Dendritic cell treated with granulocyte-macrophage colony-stimulating factor and Interleukin-4, amounts not matched to agents 40 ng/mL and 50 ng/mL, for 4 days (primary cell): ENCODE data around the gene CACNA1E.

Experiments
- H3K27ac Mint-ChIP-seq: one replicate; pipeline ENCODE4 v1.8.0; 2022; ENCODE audit warnings: mild to moderate bottlenecking, mixed read lengths
- H3K27me3 Mint-ChIP-seq: one replicate; pipeline ENCODE4 v1.8.0; 2022; ENCODE audit warnings: mild to moderate bottlenecking, mixed read lengths
- H3K36me3 Mint-ChIP-seq: one replicate; pipeline ENCODE4 v1.8.0; 2022; ENCODE audit warnings: low read depth, mixed read lengths
- H3K4me1 Mint-ChIP-seq: one replicate; pipeline ENCODE4 v1.8.0; 2022; ENCODE audit warnings: low read depth, mixed read lengths
- H3K4me3 Mint-ChIP-seq: one replicate; pipeline ENCODE4 v1.8.0; 2022; ENCODE audit warnings: mild to moderate bottlenecking, moderate library complexity, mixed read lengths
- H3K9me3 Mint-ChIP-seq: one replicate; pipeline ENCODE4 v1.8.0; 2022; ENCODE audit warnings: mixed read lengths
- intact Hi-C: fragments of 100-400 bp; cut with micrococcal nuclease; formaldehyde crosslinking; loops from one replicate; pipeline ENCODE4 v1.15.0; 2022

Gene CACNA1E

GRCh38 chr1:181493166-181493565 is 9.8 kb downstream of the CACNA1E start:
- H3K27ac Mint-ChIP-seq, result no peak overlapping the region
- peaks cover 31% of the 10 kb centered on the region for H3K27me3 Mint-ChIP-seq

DNA sequence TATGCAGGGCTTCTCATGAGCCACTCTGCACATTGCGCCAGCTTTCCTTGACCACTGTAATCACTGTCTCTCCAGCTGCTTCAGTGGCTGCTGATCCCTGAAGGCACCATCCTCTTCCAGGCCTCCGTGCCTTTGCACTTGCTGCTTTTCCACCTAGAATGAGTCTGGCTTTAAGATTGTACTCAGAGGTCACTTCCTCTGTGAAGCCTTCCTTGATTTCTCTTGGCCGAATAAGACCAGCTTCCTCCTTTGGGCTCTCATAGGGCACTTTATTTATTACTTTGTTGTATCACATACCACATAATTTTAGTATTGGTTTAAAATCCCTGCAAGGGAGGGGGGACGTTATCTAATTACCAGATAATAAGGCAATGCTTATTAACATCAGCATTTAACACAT is 10.6 kb downstream of the CACNA1E start:
- peaks cover 8% of the 10 kb centered on the region for H3K9me3 Mint-ChIP-seq
- no peaks in the 10 kb centered on the region for H3K36me3 Mint-ChIP-seq
- H3K4me3 Mint-ChIP-seq, result no peak overlapping the region
- peaks cover 5% of the 10 kb centered on the region for H3K4me1 Mint-ChIP-seq
- intact Hi-C loops, result no loop called here
- no peak overlapping the region for H3K27ac Mint-ChIP-seq
- H3K27me3 Mint-ChIP-seq, result peaks cover 27% of the 10 kb centered on the region

More at GRCh38 chr1:181493166-181493565, 9.8 kb downstream of the CACNA1E start:
- Mint-ChIP-seq H3K4me1 (peaks cover 12% of the 10 kb centered on the region), H3K4me3 (no peak overlapping the region), H3K36me3 (no peaks in the 10 kb centered on the region), H3K9me3 (peaks cover 8% of the 10 kb centered on the region)
- intact Hi-C loops, result no loop called here

- peaks cover 13% of the 10 kb centered on the region for H3K27me3 Mint-ChIP-seq
Measured at GRCh38 chr1:181496759-181497158, 13.4 kb downstream of the CACNA1E start.

DNA sequence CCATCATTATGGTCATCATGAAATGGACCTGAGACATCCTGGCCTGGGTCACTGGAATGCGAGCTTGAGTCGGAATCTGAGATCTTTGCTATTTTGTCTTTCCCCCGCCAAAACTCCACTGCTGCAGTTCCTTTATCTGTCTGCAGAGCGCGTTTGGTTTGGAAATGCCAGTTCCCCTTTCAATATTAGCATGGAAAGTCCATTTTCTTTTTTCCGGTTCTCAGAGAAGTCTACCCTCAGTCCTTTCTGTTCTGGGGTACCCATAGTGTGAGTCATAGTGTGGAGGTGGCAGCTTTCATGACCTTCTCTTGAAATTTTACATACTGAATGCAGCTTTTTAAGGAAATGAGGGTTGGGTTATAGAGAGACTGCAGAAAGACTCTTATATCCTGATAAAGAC is 14.6 kb downstream of the CACNA1E start:
- intact Hi-C loops, result no loop called here
- Mint-ChIP-seq H3K27ac (no peak overlapping the region), H3K27me3 (peaks cover 8% of the 10 kb centered on the region), H3K4me1 (peaks cover 11% of the 10 kb centered on the region), H3K36me3 (no peaks in the 10 kb centered on the region), H3K4me3 (no peak overlapping the region), H3K9me3 (peaks cover 8% of the 10 kb centered on the region)

More at GRCh38 chr1:181496759-181497158, 13.4 kb downstream of the CACNA1E start:
- Mint-ChIP-seq H3K4me3 (no peak overlapping the region), H3K4me1 (peaks cover 5% of the 10 kb centered on the region), H3K27ac (no peak overlapping the region), H3K36me3 (no peaks in the 10 kb centered on the region), H3K9me3 (peaks cover 8% of the 10 kb centered on the region)
- intact Hi-C loops, result no loop called here

DNA sequence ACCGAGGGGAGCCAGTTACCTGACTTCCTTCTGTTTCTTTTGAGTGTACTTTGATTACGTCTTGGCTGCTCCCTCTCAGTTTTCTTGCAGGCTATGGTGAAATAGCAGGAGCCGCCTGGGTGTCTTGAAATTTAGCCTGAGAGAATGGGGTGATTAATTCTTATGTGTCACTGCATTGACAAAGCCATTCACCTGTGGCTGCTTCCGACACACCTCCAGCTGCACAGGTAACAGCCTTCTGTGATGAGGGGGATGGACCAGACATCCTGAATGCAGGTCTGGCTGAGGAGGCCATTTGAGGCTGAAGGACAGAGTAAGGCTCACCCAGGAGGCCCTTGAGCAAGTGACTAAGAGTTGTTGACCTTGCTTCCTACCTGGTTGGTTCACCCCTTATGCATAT is 16.5 kb downstream of the CACNA1E start:
- peaks cover 30% of the 10 kb centered on the region for H3K4me1 Mint-ChIP-seq
- no peak overlapping the region for H3K4me3 Mint-ChIP-seq
- intact Hi-C loops, result no loop called here
- H3K27ac Mint-ChIP-seq, result no peak overlapping the region
- no peaks in the 10 kb centered on the region for H3K36me3 Mint-ChIP-seq
- H3K27me3 Mint-ChIP-seq, result peaks cover 3% of the 10 kb centered on the region
- H3K9me3 Mint-ChIP-seq, result peaks cover 8% of the 10 kb centered on the region

DNA sequence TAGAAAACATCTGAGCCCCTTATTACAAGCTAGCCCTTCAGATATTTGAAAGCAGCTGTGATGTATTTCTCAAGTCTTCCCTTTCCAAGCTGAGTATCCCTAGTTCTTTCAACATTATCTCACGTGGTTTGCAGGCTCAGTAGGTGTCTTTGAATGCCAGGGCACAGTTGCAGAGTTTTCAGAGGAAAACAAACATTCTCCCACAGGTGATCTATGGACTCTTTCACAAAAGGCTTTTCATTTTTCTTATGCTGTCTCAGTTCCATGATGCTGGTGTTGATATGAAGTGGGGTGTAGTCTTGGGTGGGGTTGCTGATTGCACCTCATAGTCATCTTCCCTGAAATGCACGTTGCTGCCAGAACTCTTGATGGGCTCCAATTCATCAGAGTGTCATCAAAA is 17.3 kb downstream of the CACNA1E start:
- Mint-ChIP-seq H3K27ac (no peak overlapping the region), H3K4me3 (no peak overlapping the region), H3K27me3 (peaks cover 3% of the 10 kb centered on the region), H3K36me3 (no peaks in the 10 kb centered on the region), H3K9me3 (peaks cover 8% of the 10 kb centered on the region), H3K4me1 (peaks cover 37% of the 10 kb centered on the region)
- intact Hi-C loops, result no loop called here

DNA sequence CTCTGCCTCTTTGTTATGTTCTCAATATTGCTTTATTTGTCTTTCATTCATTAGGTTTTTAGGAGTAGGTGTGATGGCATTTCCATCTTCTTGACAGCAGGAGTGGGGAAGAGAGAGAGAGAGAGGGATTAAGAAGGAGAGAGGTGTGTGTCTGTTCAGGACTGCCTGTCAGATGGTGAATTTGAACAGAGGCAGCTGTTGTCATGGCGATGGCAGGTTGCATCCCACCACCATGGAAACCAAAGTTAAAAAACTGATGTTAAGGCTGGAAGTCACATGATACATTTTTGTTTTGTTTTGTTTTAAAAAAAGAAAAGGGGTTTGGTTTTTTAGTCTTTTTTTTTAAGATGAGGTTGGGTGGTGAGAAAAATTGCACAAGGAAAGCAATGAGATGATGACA is 18.3 kb downstream of the CACNA1E start:
- Mint-ChIP-seq H3K36me3 (no peaks in the 10 kb centered on the region), H3K27ac (no peak overlapping the region), H3K9me3 (peaks cover 8% of the 10 kb centered on the region), H3K4me1 (peaks cover 46% of the 10 kb centered on the region), H3K4me3 (no peak overlapping the region), H3K27me3 (peaks cover 3% of the 10 kb centered on the region)
- intact Hi-C loops, result no loop called here

DNA sequence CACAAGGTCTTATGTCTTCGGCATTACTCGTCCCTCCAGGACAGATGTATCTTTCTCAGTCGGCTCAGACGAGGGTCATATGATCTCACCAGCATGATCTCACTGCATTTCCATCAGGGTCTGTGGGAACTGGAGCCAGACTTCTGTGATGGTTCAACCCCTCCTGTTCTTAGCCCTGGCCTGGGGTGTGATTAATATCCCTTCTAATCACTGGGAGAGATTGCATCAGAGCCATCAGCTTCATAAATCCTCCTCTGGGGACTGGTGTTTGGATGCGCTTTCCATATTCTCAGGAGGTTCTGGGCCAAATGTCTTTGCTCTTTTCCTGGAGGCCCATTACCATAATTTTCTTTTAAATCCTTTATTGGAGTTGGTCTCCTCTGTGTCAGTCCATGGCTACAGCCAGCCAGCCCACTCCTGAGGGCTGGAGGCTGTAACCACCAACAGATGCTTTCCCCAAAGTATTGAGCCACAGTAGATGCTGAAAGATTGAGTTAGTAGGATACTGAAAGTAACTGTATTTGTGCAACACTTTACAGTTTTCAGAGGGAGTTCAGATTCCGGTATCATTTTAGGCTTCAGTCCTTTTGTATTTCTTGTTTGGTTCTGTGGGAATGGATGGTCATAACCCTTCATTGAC is 20.0 kb downstream of the CACNA1E start:
- peaks cover 50% of the 10 kb centered on the region for H3K4me1 Mint-ChIP-seq
- no peaks in the 10 kb centered on the region for H3K9me3 Mint-ChIP-seq
- H3K27ac Mint-ChIP-seq, result no peak overlapping the region
- intact Hi-C loops, result no loop called here
- H3K27me3 Mint-ChIP-seq, result peaks cover 3% of the 10 kb centered on the region
- H3K36me3 Mint-ChIP-seq, result no peaks in the 10 kb centered on the region
- H3K4me3 Mint-ChIP-seq, result no peak overlapping the region

DNA sequence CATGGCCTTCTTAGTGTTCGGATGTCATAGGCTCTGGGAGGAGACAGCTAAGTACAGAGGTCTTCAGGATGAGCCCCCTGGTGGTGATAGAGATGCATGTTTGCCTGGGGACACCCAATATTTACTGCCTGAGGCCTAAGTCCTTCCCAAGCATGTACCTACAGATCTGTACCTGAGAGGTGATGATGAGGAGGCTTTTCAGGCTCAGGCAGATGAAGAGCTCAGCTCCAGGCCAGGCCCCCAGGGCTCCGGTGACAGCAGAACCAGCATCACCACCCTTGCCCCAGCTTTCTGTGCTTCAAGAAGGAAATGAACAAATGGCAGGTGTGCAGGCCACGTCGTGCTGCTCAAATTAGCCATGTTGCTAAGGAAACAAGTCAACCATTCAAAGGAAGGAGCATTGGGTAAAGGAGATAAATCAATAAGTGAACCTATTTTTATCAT is 21.1 kb downstream of the CACNA1E start:
- Mint-ChIP-seq H3K9me3 (no peaks in the 10 kb centered on the region), H3K4me1 (peaks cover 50% of the 10 kb centered on the region), H3K36me3 (no peaks in the 10 kb centered on the region), H3K4me3 (no peak overlapping the region), H3K27me3 (peaks cover 3% of the 10 kb centered on the region), H3K27ac (no peak overlapping the region)
- intact Hi-C loops, result no loop called here

DNA sequence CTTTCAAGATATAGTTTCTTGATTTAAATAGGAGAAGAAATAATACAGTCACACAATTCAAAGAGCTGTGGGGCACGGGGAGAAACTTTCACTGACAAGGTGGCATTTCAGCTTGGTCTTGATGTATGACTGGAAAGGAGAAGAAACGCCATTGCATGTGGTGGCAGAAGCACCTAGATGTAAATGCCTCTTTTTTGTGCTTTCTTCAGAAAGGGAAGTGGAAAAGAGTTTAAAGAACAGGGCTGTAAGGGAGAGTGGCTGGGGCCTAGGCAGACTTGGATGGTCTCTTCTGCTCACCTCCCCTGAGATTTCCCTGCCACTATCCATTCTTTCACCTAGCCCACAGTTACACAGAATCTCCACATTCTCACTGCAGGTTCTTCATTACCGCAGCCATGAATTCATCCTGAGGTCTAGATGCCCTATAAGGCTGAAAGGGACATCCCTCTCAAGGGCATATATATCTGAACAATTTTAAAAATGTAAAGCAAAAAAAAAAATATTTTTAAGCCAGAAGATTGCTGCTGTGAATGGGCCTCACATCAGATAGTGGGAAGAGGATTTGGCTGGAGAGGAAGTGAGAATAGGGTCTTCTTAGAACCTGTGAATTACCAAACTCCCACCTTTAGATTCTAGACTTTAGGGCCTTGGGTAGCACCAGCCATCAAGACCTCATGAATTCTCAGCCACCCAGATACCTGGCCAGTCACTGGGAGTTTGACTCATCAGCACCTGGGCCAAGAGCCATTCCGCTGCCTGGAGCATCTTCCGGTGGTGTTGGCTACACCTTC is 23.4 kb downstream of the CACNA1E start:
- Mint-ChIP-seq H3K9me3 (no peaks in the 10 kb centered on the region), H3K36me3 (no peaks in the 10 kb centered on the region), H3K27ac (no peak overlapping the region), H3K27me3 (peaks cover 7% of the 10 kb centered on the region), H3K4me1 (peaks cover 45% of the 10 kb centered on the region), H3K4me3 (no peak overlapping the region)
- intact Hi-C loops, result no loop called here

- H3K4me1 Mint-ChIP-seq, result peaks cover 32% of the 10 kb centered on the region
- H3K27ac Mint-ChIP-seq, result no peak overlapping the region
- H3K36me3 Mint-ChIP-seq, result no peaks in the 10 kb centered on the region
- no peak overlapping the region for H3K4me3 Mint-ChIP-seq
- intact Hi-C loops, result no loop called here
- H3K27me3 Mint-ChIP-seq, result peaks cover 10% of the 10 kb centered on the region
- H3K9me3 Mint-ChIP-seq, result no peaks in the 10 kb centered on the region
Measured at GRCh38 chr1:181508486-181509165, 25.3 kb downstream of the CACNA1E start.

GRCh38 chr1:181513786-181514297 is 30.5 kb downstream of the CACNA1E start:
- intact Hi-C loops, result no loop called here
- Mint-ChIP-seq H3K4me3 (no peak overlapping the region), H3K4me1 (no peaks in the 10 kb centered on the region), H3K27ac (no peak overlapping the region), H3K9me3 (no peaks in the 10 kb centered on the region), H3K36me3 (no peaks in the 10 kb centered on the region), H3K27me3 (peaks cover 18% of the 10 kb centered on the region)

DNA sequence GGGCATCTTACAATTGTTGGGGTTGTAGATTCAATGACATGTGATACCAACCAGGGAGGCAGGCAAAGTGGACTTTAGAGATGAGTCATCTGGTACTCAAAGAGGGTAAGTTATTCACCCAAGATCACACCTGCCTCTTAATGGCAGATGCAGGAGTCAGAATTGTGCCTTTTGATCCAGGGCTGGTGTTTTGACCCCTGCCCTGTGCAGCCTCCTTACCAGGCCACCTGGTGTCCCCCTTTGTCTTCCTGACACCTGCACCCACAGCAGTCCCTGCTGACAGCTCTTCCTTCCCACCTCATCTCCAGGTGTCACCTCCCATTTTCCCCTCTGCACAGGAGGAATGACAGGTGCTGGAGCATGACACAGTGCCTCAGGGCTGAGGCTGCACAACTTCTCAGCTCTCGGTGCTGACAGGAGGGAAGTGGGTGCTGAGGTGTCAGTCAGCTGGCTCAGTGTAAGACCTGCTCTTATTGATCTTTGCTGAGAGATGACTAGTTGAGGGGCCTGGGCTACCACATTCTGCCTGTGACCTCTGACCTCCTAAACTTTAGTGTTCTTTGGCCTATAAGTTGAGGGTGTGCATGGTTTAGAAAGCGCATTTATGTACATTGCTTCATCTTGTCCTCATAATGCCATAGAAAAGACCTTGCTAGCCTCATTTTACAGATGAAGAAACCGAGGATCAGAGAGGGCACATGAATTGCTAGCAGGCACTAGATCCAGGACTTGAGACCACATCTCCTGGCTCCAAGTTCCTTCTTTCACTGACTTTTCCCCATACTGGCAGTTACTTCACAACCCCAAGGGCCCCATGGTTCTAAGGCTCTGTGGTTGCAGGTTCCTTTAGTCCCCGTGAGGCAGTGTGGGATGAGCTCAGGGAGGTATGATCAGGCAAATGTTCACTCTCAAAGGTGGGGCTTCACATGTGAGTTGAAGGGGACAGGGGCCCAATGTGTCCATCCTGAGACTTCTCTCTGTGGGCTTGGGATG is 31.3 kb downstream of the CACNA1E start:
- peaks cover 21% of the 10 kb centered on the region for H3K27me3 Mint-ChIP-seq
- intact Hi-C loops, result no loop called here
- H3K36me3 Mint-ChIP-seq, result no peaks in the 10 kb centered on the region
- no peak overlapping the region for H3K27ac Mint-ChIP-seq
- H3K9me3 Mint-ChIP-seq, result no peaks in the 10 kb centered on the region
- no peaks in the 10 kb centered on the region for H3K4me1 Mint-ChIP-seq
- no peak overlapping the region for H3K4me3 Mint-ChIP-seq
